GM12873 (cell line): Measurements from ENCODE around the gene PES1.
A peak's percentile ranks its signal among the peaks of the same experiment; 100 is the strongest.

Source experiments
- CTCF ChIP-seq: IDR thresholded peaks from 2 replicates; pipeline ENCODE4 v1.5.1; 2012; ENCODE audit warnings: low read depth, mild to moderate bottlenecking, moderate library complexity, low read length, control low read depth; ENCODE audit not compliant: insufficient read depth; ENCODE audit errors: missing control alignments

PES1 gene

GRCh38 chr22:30582051-30582450 is 9.7 kb downstream of the PES1 start:
- TF ChIP-seq CTCF: no peak

- no peak for TF ChIP-seq CTCF
Measured at GRCh38 chr22:30580896-30581295, 10.8 kb downstream of the PES1 start.

- TF ChIP-seq CTCF: no peak
Measured at GRCh38 chr22:30578481-30578880, 13.2 kb downstream of the PES1 start.

GRCh38 chr22:30575859-30576258 is 15.9 kb downstream of the PES1 start:
- no peak for TF ChIP-seq CTCF

GRCh38 chr22:30574997-30575671 is 16.6 kb downstream of the PES1 start:
- TF ChIP-seq CTCF: peak; percentile 7

GRCh38 chr22:30574095-30574981 is 17.4 kb downstream of the PES1 start, which contains the start of gene GAL3ST1:
GAL3ST1 (minus strand) TSS chr22:30574665; CDS start chr22:30557392, 17,273 bp downstream.
- no peak for TF ChIP-seq CTCF

- TF ChIP-seq CTCF: no peak
Measured at GRCh38 chr22:30573594-30574094, 18.1 kb downstream of the PES1 start.
